HG02610 (cell line): ENCODE data around the gene RPTOR.

ENCODE experiments used
- ATAC-seq: cut with Tn5 transposase; IDR thresholded peaks from one replicate; pipeline ENCODE4 v1.9.1; 2021; ENCODE audit warnings: mild to moderate bottlenecking, moderate library complexity; ENCODE audit not compliant: unreplicated experiment

The RPTOR gene

GRCh38 chr17:80921159-80921558, 376.5 kb downstream of the RPTOR start:
- no peak for ATAC-seq

- ATAC-seq, result no peak
Measured at GRCh38 chr17:80921741-80922579, 377.3 kb downstream of the RPTOR start.

- ATAC-seq, result no peak
Measured at GRCh38 chr17:80922580-80923160, 378.0 kb downstream of the RPTOR start.

DNA sequence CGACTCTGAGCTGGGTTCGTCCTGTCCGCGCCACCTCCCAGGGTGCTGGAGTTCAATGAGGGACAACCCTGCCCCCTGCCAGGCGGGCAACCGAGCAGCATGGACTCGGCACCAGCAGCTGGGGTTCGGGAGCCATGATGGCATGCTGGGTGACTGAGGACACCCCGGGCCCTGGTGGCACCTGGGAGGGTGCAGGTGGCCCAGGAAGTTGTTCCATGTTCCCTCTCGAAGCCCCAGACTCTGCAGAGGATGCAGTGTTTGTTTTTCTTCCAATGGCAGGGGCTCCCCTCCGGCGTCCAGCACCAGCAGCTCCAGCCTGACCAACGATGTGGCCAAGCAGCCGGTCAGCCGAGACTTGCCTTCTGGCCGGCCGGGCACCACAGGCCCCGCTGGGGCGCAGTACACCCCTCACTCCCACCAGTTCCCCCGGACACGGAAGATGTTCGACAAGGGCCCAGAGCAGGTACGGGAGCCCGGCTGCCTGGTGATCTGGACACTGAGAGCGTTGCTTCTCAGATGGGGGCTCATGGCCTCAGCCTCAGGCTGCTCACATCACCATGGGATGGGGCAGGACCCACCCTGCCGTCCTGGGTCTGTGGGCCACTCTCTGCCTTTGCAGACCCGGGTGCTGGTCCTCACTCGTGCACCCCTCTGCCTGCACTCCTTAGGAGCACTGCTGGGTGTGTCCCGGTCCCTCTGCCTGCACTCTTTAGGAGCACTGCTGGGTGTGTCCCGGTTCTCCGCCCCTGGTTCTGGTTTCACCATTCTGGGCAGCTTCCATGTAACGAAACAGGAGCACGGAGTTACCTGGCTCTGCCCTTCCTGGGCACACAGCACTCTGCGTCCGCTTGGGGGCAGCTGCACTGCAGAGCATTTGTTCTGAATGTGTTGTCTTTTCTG, 378.8 kb downstream of the RPTOR start:
- no peak for ATAC-seq

GRCh38 chr17:80924111-80924806, 379.6 kb downstream of the RPTOR start:
- ATAC-seq, result no peak

DNA sequence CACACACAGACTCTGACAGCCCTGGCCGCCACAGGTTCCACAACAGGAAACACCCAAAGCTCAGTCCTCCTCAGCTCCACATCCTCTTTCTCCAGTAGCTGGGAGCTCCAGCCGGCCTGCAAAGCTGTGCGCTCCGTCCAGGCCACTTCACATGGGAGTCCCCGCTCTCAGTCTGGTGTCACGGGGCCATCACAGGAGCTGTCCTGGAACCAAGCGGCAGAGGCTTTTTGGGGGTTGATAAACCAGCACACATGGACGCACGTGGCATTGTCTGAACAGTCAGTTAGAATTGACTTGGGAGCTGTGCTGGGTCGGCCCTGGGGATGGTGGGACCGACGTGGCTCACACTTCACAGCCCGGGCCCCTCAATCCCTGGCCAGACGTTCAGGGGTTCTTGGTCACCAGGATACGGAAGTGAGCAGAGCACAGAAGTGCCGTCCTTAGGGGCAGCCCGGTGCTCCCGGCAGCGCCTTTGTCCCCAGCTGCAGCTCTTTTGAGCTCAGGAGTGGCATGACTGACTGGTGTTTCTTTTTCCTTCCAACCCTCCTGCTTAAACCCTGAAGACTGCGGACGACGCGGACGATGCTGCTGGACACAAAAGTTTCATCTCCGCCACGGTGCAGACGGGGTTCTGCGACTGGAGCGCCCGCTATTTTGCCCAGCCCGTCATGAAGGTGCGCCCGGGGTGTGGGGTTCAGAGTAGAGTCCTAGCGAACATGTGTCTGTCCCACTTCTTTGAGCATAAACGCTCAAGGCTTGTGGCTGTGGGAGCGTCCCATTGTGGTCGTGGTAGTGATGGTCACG, 380.4 kb downstream of the RPTOR start:
- ATAC-seq, result no peak

DNA sequence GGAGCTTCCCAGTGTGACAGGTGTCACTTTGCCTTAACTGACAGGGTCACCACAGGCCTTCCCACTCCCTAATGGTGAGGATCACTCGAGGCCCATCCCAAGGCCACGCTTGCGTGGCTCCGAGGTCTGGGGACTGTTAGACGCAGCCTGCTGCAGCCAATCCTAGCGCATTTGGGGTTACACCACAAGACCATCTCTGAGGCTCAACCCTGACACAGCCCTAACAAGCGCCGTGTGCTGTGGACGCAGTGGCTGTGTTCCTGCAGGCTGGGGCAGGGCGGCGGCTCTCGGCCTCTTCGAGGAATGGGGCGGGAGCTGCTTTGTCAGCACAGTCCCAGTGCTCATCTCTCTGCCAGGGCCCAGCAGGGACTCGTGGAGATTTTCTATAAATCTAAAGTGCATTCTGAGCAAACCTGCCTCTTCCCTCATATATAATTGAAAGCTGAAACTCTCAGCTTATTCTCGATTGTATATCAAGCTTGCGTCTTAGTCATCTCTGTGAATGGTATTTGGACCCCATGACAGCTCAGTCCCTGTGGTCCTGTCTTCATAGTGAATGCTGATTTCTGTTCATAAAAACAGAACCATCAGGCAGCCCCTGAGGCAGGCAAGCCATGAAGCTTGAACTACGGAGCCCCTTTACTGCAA, 381.2 kb downstream of the RPTOR start:
- ATAC-seq, result no peak

GRCh38 chr17:80926591-80927250, 382.1 kb downstream of the RPTOR start:
- no peak for ATAC-seq

DNA sequence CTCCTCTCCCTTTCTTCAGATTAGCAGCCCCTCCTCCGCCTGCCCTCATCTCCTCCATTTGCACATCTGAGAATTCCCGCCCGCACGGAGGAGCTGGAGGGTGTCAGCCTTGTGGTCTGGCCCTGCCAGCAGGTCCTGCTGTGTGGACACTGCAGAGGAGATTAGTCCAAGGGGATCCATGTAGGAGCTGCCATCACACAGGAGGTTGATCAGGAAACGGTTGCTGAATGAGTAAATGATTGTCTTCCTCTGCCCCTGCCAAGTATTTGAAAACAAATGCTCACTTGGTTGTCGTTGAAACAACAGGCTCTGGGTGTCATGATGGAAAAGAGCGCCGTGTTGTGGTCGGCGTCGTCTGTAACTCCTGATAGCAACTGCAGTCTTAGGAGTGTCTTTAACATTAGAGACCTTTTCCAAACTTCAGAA, 383.2 kb downstream of the RPTOR start:
- no peak for ATAC-seq

DNA sequence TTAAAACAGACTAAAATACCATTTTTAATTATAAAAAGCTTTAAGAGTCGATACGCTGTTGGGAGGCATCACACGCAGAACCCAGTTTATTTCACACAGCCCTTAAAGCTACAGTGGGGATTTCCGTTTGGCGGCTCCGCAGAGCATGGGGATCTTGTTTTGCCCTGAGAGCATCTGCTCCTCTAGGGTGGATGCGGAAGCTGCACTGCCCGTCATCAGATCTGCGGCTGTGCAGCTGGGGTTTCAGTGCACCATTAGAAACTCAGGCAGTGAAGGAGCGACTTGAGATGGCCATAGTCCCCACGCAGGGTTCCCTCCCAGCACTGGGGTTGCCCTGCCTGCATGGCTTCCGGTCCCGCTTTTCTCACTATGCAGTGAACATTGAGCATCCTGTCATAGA, 384.8 kb downstream of the RPTOR start:
- no peak for ATAC-seq

DNA sequence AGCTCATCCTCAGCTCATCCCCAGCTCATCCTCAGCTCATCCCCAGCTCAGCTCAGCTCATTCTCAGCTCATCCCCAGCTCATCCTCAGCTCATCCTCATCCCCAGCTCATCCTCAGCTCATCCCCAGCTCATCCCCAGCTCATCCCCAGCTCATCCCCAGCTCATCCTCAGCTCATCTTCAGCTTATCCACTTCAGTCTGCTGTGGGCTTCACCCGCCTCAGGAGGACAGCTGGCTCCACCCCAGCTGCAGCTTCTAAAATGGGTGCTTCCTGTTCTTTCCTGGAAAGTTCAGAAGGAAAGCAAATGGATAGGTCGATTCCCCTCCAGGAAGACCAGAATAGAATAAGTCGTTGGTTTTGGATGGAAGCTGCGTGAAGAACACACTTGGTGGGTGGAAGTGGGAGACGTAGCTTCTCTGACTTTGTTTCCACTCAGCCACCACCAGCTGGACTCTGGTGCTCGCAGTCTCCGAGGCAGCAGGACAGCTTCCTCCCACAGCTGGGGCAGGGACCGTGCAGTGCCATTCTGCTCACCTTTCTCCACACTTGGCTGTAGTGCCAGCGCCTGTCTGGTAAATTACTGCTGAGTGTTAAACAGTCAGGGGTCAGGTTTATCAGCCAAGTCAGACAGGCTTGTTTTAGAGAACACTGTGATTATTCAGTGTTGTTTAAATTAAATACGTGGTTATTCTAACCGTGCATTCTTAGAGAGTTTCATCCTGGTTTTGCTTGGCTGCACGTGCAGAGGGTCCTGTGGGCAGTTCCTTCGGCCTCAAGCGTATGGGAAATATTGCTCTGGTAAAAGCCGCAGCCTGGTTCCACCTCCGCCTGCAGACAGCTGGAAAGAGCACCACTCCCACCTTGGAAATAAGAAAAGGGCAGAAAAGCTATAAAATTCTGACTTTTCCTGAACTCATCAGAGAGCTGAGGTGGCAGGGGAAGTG, 386.0 kb downstream of the RPTOR start:
- ATAC-seq, result no peak

GRCh38 chr17:80931421-80932265, 387.0 kb downstream of the RPTOR start:
- no peak for ATAC-seq

DNA sequence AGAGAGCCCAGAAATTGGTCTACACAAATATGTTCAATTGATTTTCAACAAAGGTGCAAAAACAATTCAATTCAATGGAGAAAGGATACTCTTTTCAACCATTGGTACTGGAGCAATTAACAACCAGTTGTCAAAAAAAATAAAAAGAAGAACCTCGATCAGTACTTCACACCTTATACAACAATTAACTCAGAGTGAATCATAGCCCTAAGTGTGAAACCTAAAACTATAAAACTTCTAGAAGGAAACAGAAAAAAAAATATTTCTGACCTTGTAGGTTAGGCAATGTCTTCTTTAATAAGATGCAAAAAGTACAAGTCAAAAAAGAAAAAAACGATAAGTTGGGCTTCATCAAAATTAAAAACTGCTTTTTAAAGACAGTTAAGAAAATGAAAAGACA, 390.9 kb downstream of the RPTOR start:
- no peak for ATAC-seq

- ATAC-seq, result no peak
Measured at GRCh38 chr17:80936218-80936617, 391.6 kb downstream of the RPTOR start.

DNA sequence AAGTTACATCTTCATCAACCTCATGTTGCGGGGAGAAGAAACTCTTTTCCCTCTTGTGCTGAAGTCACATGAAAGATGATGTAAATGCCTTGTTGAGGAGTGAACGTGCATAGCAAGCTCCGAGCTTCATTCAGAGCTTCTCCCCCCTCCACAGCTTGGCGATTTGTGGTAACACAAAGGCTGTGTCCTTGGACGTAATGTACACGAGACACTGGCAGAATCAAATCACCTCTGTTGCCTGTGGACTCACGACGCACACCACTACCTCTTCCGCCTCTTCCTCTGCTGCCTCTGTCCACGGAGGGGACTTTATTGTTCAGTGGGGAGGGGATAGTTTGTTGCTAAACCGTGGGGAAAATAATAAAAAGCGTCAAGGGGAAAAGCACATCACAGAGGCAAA, 392.1 kb downstream of the RPTOR start:
- no peak for ATAC-seq

DNA sequence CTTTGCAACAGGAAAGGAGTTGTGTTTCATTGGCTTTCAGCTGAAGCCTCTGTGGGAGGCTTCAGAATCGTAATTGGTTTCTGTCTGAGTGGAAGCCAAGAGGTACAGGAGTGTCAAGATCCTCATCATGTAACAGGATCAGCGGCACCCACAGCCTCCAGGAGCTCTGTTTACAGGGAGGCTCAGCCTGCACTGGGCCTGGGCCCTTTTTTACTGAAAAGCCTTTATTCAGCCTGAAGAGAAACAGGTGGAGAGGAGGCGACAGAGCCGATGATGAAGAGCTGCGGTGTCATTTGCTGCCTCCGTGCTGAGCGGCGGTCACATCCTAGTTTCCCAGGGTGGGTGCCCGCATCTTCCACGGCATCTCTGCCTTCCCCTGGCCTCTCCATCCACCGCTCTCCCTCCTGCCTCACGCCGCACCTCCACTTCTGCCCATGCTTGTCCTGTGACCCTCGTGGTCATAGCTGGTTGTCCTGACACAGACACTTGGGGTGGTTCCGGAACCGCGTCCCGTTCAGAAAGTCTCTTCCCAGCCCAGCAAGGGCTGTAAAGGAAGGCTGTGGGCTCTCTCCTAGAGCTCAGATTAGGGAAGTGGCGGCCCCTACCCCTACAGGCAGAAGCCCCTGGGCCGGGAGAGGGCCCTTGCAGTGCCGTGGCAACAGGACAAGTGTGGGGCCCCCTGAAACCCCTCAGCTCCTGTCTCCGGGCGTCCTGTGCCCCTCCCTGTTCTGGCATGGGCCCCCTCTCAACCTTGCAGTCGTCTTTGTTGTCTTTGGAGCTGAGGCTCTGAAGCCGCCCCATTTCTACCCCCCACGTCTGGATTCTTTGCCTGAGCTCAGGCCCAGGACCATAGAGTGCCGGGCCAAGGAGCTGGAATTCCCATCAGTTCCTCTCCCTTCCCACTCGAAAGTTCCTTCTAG, 393.1 kb downstream of the RPTOR start:
- no peak for ATAC-seq
